ENCODE data around the gene SRMS.

- TF ChIP-seq CTCF (IDR thresholded peaks at IDR 0.05) (no peak), POLR2A (IDR thresholded peaks at IDR 0.05) (no peak)
These were observed 53.5 kb downstream of the SRMS start for GRCh38 chr20:63494084-63494419.

Measured in thyroid gland (tissue), 4 donors.